Activated CD4-positive, CD25-positive, alpha-beta regulatory T cell treated with anti-CD3 and anti-CD28 coated beads, Interleukin-2, amount 50 U/mL, for 24 hours (primary cell): ENCODE measurements around the gene UBA3.

Experiments used
- ATAC-seq, 2 donors: fragments of 150-1000 bp; cut with Tn5 transposase; one replicate each; pipeline ENCODE4 v1.10.0; 2021; ENCODE audit warnings: mild to moderate bottlenecking in 1 of 2, moderate library complexity in 1 of 2

UBA3 gene

DNA sequence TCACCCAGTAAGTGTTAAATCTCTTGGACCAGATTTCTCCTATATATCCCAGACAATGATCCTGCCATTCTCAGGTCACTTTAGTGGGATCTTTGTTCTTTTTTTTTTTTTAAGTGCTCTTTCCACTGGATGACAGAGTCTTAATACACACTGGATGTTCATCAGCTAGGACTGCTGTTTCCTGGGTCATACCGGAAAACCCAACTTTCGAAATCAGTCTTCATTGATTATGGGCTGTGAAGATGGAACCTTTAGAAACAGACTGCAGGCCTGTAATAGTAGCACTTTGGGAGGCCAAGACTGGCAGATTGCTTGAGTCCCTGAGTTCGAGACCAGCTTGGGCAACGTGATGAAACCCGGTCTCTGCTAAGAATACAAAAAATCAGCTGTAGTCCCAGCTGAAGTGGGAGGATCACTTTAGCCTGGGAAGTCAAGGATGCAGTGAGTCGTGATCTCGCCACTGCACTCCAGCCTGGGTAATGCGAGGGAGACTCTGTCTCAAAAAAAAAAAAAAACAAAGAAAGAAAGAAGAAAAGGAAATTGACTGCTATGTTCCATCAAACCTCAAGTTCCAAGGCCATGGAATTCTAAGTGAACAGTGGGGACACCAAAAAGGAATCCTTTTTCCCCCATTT is 69.0 kb downstream of the UBA3 start:
- no peak for ATAC-seq

DNA sequence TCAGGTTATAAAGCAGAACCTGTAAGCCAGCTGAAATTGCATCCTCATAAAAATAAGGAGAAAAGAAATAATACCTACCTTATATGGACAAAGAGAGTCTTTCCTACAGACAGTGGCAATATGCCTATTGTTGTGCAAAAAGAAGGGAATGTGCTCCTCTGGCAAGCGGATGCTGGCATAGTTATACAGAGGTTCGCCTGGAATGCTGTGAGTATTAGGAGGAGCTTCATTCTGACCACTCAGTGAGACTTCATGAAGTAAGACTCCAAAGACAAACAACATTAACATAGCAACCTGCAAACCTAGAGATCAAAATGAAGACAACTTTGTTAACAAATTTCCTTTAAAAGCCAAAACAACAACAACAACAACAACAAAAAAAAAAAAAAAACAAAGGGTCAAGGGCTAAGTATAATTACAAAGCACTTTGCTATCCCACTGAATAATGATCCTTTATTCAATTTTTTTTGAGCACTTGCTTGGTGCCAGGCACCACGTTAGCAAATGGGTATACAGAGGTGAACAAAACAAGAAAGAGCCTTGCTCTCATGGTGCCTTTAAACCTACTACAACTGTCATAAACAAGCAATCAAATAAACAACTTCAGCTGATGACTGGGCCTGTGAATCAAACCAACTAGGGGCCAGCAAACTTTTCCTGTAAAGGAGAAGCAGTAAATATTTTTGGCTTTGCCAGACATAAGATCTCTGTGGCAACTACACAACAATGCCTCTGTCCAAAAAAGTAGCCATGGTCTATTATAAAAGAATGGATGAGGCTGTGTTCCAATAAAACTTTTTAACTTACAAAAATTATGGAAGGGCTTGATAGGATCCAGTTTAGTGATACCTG is 70.4 kb downstream of the UBA3 start:
- no peak for ATAC-seq

DNA sequence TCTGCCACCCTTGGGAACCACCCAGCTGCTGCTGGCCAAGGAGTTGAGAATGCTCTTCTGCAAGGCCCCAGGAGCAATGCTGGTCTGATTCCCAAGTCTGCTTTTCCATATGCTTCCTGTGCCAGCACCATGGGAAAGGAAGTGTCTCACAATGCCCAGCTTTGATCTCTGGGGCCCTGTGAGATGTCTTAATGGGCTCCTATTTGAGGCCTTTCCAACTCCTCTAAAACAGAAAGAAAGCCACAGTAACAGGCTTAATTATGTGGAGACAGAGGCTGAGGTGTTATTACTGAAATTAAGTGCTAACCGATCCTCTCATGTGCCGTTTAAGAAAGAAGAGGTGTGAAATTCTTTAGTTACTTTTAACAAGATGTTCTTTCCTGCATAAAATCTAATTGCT is 71.2 kb downstream of the UBA3 start:
- ATAC-seq: no peak

DNA sequence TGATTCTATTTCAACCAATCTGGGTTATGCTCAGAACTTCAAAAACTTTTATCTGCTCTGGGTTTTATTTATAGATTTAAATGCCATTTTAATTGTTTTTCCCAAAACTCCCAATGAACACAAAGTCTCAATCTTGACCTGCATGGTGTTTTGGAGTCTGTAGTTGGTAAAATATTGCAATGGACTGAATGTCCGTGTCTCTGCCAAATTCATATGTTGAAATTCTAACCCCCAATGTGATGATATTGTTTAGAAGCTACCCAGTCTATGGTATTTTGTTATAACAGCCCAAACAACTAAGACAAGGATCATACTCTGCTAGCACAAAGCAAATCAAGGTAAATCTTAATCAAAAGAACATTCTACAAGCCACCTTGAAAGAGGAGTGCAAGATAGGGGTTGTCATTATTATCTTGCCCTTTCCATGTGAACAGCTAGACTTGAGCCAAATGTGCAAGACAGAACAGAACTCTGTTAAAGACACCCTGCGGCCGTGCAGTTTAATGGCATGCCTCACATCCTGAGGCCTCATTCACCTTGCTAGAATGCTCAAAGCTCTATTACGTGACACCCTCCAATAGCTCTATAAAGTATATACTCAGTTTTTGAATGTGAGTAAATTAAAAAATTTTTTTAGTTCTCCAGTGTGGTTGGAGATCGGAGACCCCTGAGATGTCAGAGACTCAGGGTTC is 74.2 kb downstream of the UBA3 start:
- ATAC-seq: no peak

DNA sequence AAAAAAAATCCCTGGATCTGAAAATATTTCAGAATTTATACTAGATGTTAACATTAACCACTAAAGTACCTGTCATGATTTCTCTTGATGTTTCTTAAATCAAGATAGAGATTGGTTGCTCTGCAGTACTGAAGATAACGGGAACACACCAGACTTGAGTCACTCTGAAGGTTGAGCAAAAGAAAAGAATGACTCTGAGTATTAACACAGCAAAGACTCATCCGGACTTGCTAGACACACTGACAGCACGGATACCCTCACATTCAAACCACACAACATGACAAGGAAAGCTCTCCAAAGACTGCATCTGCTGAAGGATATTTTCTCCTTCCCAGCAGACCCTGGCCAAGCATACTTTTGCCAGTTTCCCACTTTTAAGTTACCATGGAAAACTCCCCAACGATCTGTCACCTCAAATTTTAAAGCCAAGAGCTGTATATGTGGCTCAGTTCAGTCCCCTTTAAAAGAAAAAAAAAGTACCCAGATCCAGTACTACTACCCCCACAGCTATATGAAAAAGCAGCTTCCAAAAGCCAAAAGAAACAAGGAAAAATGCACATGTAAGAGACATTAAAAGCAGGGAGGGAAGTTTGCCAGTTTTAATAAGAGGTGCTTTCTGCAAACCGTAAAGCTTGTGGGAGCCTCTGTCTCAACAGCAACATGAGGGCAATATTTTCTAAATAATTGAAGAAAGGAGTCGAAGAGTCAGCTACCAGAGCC is 74.9 kb downstream of the UBA3 start:
- no peak for ATAC-seq
